Right ventricle myocardium superior (tissue), 1 donor: ENCODE results near the gene H2BW2. TPM values are rescaled to one million over a fixed set of nuclear protein-coding genes. Genes with fewer than 3 reads are reported as not detected.
"Not testable (repeated sequence)": the region's sequence is repeated elsewhere in the genome, so short reads cannot be mapped to it uniquely, and the experiment has no call there.

Experiments used
- ATAC-seq: fragments of 200-7000 bp; cut with Tn5 transposase; one replicate; pipeline ENCODE4 v1.9.1; 2020; ENCODE audit warnings: mild to moderate bottlenecking; ENCODE audit not compliant: poor library complexity
- DNase-seq: peaks from one replicate; pipeline ENCODE4 v3.0.0-alpha.2; 2020
- intact Hi-C: fragments of 100-400 bp; cut with DNase I; formaldehyde crosslinking; loops from one replicate; pipeline ENCODE4 v1.11.2; 2022
- long read RNA-seq: library from polyadenylated mRNA; unstranded; transcript quantifications from one replicate; pipeline ENCODE4 v2.0.0, GENCODE V29; 2021
- total RNA-seq: library from RNA; stranded (reverse); fragmentation: NEBNext Ultra II Directional; extraction: Animal tissue kit (Norgen Biotek cat#: 25700); gene quantifications from one replicate; pipeline ENCODE4 v1.2.1, GENCODE V29; 2021
- donor health status: DM: no; HTN: yes; CAD: no; lungs with severe emphysema.

H2BW2 gene
- not detected for total RNA-seq
- long read RNA-seq = 0 reads

GRCh38 chrX:104039689-104040505, at the start of gene H2BW2:
Gene H2BW2, plus strand, starts transcription at chrX:104039956. Its CDS starts 39 bp downstream, at chrX:104039995.
- DNase-seq = no peak
- intact Hi-C loops = no loop called here
- ATAC-seq = no peak

DNA sequence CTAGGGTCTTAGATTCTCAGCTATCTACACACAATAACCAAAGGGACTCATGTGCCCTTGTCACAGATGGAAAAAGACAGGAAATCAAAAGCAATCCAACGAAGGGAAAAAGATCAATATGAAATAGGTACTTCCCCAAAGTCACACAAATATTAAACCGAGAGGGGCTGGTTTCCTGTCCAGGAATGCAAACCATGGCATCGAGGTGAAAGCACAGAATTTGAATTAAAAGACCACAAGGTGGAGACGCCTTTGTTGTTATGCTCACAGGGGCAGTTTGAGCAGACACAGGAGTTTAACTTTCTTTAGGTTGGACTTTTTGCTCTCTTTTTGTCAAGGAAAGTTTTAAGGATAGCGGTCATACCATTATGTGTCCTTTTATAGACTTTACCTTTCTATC, 40.5 kb upstream of the H2BW2 start:
- intact Hi-C loops = no loop called here
- DNase-seq = no peak
- ATAC-seq = no peak

DNA sequence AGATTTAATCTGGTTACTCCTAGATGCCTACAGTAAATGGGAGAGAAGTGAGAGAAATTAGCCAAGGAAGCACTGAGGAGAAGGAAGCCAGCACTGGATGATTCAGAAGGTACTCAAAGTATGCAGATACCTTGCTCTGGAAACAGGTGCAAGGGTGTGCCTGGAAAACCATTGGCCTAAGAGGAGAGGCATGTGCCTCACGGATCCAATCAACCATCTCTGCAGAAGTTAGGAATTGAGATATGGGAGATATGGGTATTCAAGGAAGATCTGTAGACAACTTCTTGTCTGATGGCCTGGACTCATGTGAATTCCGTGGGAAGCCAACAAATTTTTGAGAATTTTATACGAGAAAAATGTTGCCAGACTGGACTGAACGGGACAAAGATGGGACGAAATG, 30.9 kb upstream of the H2BW2 start:
- DNase-seq (no peak), ATAC-seq (no peak)
- intact Hi-C loops = no loop called here

GRCh38 chrX:104013158-104013557, 26.6 kb upstream of the H2BW2 start:
- DNase-seq (no peak), ATAC-seq (no peak)
- intact Hi-C loops = no loop called here

DNA sequence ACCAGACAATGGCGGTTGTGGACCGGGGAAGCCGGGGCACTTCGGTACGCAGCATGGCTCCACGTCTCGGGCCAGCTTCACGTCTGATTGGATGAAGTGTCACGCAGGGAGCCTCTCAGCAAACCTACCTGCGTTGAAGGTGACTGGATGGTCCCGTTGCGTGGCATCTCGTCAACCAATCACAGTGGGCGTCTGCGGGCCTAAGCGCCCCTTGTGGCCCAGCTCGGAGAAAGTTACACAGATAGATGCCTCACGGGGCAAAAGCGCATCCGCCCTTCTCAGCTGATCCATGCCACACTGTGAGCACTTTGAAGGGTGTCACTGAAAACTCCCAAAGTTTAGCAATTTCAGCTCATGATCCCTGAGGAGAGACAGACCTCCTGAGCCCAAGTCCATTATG, 26.1 kb upstream of the H2BW2 start, which contains the start of gene H2BW1:
Gene H2BW1 (minus strand): TSS at position 103 of the 400 bp plus-strand sequence. CDS start 132 bp downstream, outside the sequence.
- ATAC-seq (no peak), DNase-seq (no peak)
- intact Hi-C loops = no loop called here

DNA sequence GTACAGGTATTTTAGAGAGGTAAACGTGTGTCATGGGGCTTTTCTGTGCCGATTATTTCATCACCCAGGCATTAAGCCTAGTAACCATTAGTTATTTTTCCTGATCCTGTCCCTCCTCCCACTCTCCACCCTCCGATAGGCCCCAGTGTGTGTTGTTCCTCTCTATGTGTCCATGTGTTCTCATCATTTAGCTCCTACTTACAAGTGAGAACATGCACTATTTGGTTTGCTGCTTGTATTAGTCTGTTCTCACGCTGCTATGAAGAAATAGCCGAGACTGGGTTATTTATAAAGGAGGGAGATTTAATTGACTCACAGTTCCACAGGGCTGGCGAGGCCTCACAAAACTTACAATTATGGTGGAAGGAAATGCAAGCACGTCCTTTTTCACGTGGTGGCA, 24.2 kb upstream of the H2BW2 start:
- intact Hi-C loops, ATAC-seq, DNase-seq: not testable (repeated sequence)

- intact Hi-C loops = no loop called here
- peak; percentile 36 for DNase-seq
Measured at GRCh38 chrX:104018126-104018525, 21.6 kb upstream of the H2BW2 start.

GRCh38 chrX:104041003-104041402, 1.2 kb downstream of the H2BW2 start:
- no peak for ATAC-seq
- intact Hi-C loops = no loop called here
- DNase-seq = no peak

More at GRCh38 chrX:104018126-104018525, 21.6 kb upstream of the H2BW2 start:
- ATAC-seq = no peak

- ATAC-seq = no peak
- intact Hi-C loops = no loop called here
- DNase-seq = no peak
Measured at GRCh38 chrX:104045642-104046041, 5.9 kb downstream of the H2BW2 start.

DNA sequence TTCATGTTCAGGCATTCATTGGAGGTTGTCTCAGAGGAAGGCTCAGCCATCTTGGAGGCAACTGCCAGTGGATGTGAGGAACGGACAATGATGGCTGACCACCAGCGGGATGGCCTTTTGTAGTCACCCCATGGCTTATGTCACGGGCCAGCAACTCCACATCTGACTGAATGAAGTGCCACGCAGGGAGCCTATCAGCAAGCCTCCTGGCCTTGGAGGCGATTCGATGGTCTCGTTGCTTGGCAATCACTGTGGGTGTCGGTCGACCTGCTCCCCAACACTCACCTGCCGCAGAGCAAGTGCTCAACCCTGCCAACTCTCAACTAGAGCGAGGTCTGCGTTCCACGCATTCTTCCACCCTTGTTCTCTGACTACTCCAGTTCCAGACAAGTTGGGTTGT, 7.4 kb downstream of the H2BW2 start:
- intact Hi-C loops = no loop called here
- ATAC-seq (no peak), DNase-seq (no peak)

- intact Hi-C loops, DNase-seq, ATAC-seq: not testable (repeated sequence)
Measured at GRCh38 chrX:104054956-104055355, 15.2 kb downstream of the H2BW2 start.

DNA sequence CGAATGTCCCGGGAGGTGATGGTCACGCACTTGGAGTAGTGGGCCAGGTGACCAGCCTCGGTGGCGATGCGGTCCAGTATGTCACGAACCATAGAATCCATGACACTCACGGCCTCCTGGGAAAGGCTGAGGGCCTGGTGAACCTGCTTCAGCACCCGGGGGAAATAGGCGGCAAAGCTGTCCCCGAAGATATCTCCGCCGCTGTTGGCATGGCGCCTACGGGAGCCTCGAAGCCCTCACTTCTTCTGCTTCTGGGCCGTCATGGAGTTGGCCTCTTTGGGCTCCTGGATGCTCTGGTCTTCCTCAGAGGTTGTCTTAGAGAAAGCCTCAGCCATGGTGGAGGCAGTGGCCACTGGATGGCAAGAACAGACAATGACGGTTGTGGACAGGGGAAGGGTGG, 22.9 kb downstream of the H2BW2 start:
- ATAC-seq, DNase-seq, intact Hi-C loops: not testable (repeated sequence)

GRCh38 chrX:104075778-104076445, 36.2 kb downstream of the H2BW2 start, which contains the start of gene TMSB15C:
Gene TMSB15C, minus strand, starts transcription at chrX:104076236.
- peak; percentile 87 for ATAC-seq
- intact Hi-C loops, DNase-seq: not testable (repeated sequence)

DNA sequence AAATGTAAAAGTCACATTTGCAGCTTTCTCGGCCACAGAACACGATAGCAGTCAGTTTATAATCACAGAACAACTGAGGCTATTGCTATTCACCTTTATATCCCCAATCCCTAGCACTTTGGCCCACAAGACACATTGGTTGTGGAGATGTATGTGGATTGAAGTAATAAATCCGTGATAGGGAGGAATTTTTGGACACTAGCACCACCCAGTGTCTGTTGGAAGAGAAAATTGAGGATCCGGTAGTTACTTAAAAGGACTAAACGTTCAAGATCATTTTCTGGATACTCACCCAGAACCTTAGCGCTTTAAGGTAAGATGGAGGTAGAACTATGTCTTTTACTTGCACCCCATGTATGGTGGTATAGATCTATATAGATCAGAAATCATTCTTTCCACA, 38.1 kb downstream of the H2BW2 start:
- ATAC-seq, DNase-seq, intact Hi-C loops: not testable (repeated sequence)

DNA sequence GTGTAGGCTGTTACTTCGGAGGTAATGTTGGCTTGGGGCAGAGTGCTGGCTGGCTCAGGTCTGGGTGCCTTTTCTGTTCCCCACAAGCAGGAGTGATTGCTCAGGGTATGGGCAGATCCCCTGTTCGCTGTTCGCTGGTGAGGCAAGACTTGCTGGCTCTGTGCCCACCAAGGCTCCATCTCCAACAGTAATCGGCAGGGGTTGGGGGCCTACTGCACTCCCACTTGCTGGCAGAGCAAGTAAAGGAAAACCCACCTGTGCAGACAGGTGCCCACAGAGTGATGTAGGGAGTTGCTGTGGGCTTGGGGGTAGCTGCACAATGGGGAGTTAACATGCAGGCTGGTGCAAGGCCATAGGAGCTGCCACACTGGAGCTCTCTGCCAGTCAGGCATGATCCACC, 44.3 kb downstream of the H2BW2 start:
- ATAC-seq = no peak
- intact Hi-C loops = no loop called here
- DNase-seq = no peak

DNA sequence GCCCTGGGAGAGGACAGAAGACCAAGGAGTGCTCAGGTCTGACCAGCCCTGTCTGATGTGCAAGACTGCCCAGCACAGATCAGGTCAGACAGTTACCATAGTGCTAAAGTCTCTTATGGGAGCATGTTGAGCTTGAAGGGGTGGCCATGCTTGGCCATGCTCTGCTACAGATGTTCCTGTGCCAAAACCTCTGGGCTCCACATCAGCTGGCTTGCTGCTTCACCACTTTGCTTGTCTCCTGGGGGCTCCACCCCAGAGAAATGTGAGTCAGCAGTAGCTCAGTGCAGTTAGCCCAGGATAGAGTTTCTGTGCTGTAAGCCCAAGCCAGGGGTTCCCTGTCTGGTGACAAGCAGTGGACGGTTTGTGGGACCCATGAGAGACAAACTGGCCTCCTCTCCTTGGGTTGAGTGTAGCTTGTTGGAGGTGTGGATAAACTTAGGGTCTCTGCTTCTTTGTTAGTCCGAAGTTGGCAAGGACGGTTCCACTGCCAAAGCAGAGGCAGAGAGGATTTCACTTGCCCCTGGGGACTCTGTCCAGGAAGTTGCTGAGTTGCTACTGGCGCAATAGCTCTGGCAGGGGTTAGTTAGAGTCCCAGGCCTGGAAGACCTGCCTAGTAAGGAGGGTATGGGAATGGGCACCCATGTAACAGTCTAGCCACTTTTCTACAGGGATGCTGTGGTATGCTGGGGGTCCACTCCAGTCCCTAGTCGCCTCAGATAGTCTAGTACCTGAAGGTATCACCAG, 45.0 kb downstream of the H2BW2 start:
- intact Hi-C loops = no loop called here
- DNase-seq = no peak
- ATAC-seq = no peak

- intact Hi-C loops = no loop called here
- no peak for DNase-seq
- no peak for ATAC-seq
Measured at GRCh38 chrX:104085477-104085876, 45.7 kb downstream of the H2BW2 start.

DNA sequence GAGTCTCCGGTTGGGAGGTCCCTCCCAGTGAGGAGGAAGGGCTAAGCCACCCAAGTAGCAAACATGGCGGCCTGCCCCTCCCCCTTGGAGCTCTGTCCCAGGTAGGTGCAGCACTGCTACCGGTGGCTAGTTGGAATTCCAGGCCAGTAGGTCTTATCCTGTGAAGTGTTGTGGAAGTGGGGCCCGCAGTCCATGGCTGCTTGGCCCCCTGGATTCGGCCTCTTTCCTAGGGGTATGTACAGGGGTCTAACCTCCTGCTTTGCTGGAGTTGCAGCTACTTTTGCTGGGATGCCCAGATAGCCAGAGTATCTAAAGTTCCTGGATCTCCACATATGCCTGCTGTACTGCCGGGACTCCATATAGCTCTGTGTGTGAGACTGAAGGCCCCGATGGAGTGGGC, 46.2 kb downstream of the H2BW2 start:
- ATAC-seq = no peak
- DNase-seq = no peak
- intact Hi-C loops = no loop called here
